Heart right ventricle (tissue), 16 donors: Measurements from ENCODE around the gene ACADM. TPM values are rescaled to one million over a fixed set of nuclear protein-coding genes. Genes with fewer than 3 reads are reported as not detected.

Source experiments
- ATAC-seq, 8 donors: fragments of 200-7000 bp; cut with Tn5 transposase; one replicate each; pipeline ENCODE4 v1.9.1; 2020; ENCODE audit warnings: mild to moderate bottlenecking in 8 of 8, moderate library complexity in 8 of 8, moderate number of reproducible peaks in 1 of 8
- DNase-seq, 2 donors: peaks; one replicate each; pipeline ENCODE4 v3.0.0-alpha.2; 2020
- H3K27ac ChIP-seq, 10 donors: fragments of 200-600 bp; sonication (generic) in 2 of 10; one replicate each; pipeline versions ENCODE4 v1.5.0 to v1.8.0; 2020 to 2022; ENCODE audit warnings: mild to moderate bottlenecking in 3 of 10
- H3K27me3 ChIP-seq, 7 donors: fragments of 200-600 bp; one replicate each; pipeline ENCODE4 v1.8.0; 2021 to 2022; ENCODE audit warnings: mild to moderate bottlenecking in 2 of 7
- H3K36me3 ChIP-seq, 9 donors: fragments of 200-600 bp; sonication (generic) in 1 of 9; one replicate each; pipeline versions ENCODE4 v1.5.0 to v1.8.0; 2020 to 2022; ENCODE audit warnings: mild to moderate bottlenecking in 2 of 9
- H3K4me1 ChIP-seq, 9 donors: fragments of 200-600 bp; sonication (generic) in 1 of 9; one replicate each; pipeline versions ENCODE4 v1.5.0 to v1.8.0; 2020 to 2022; ENCODE audit warnings: mild to moderate bottlenecking in 4 of 9
- H3K4me3 ChIP-seq, 10 donors: fragments of 200-600 bp; sonication (generic) in 2 of 10; one replicate each; pipeline versions ENCODE4 v1.5.0 to v1.8.0; 2020 to 2022; ENCODE audit warnings: mild to moderate bottlenecking in 7 of 10, moderate library complexity in 2 of 10
- H3K9me3 ChIP-seq, 11 donors: fragments of 200-600 bp in 10 of 11; sonication (generic) in 2 of 11; one replicate each; pipeline versions ENCODE4 v1.5.0 to v1.8.0; 2013 to 2022; ENCODE audit warnings: mild to moderate bottlenecking in 2 of 11, control low read depth in 1 of 11, moderate library complexity in 1 of 11
- CTCF ChIP-seq, 9 donors: fragments of 200-600 bp; sonication (generic) in 2 of 9; IDR thresholded peaks; one replicate each; pipeline versions ENCODE4 v1.5.0 to v1.8.0; 2021 to 2022; ENCODE audit warnings: antibody characterized with exemption in 9 of 9, mild to moderate bottlenecking in 5 of 9, moderate library complexity in 1 of 9
- WGBS, 2 donors: extraction: QIAGEN DNeasy Blood & Tissue Kit; methylation state at CpG; one replicate each; pipeline ENCODE4 v1.1.7; 2013; ENCODE audit warnings: inconsistent platforms in 1 of 2; 5-methylcytosine and 5-hydroxymethylcytosine counted together
- intact Hi-C, 10 donors: fragments of 100-400 bp; cut with DNase I; formaldehyde crosslinking; loops; one replicate each; pipeline versions ENCODE4 v1.11.1 to v1.14.2; 2022
- polyA plus RNA-seq, 2 donors: library from polyadenylated mRNA; stranded (reverse); fragments of 200-250 nt; gene quantifications; one replicate each; pipeline ENCODE4 v1.2.3, GENCODE V29; 2013
- total RNA-seq, 10 donors: library from RNA; stranded (reverse); fragmentation: NEBNext Ultra II Directional in 3 of 10; extraction: Animal tissue kit (Norgen Biotek cat#: 25700) in 3 of 10; gene quantifications; one replicate each; pipeline versions ENCODE4 v1.2.1 to v1.2.4, GENCODE V29; 2021 to 2023
- donor health status: Arrhythmogenic right ventricular cardiomyopathy.
- donor health status: ischemic (EF 13 %, LVEDD 7.1; RV severe dilation, severe dysfunction).
- donor health status: healthy with polysubstance abuse.
- donor health status: DM: no; HTN: yes; CAD: no.
- donor health status: DM: no; HTN: no; CAD: no.
- donor health status: ischemic (EF 25% LVEDD 6.9; RV normal size, moderate dysfunction).
- donor health status: ischemic (EF 25% LVEDD 5.7; RV mildly dilated, moderate dysfunction).
- donor health status: healthy.
- donor health status: DM: yes; HTN: yes; CAD: no.
- donor health status: Ischemic cardiomyopathy.
- donor health status: ischemic (EF 35%, LVEDD 5.7; RV mildly dilated, moderate dysfunction).
- donor health status: nonischemic (EF 11% LVEDD 7.7; RV severe dilation, severe dysfunction).
- donor health status: DM: yes; HTN: yes; CAD: no.
- donor health status: PGD.
- donor health status: ischemic (EF 29% LVEDD 5.4; RV normal size, mild dysfunction).
- donor health status: nonischemic (EF 23%, LVEDD 6.1; RV moderate dilation, normal function).

The ACADM gene
- total and polyA plus RNA-seq, 12 donors: 39.3 to 425 (median 339) TPM

- Histone ChIP-seq H3K27me3 (no peaks in the 10 kb centered on the region), H3K36me3 (peaks cover 0 to 51% (median 19%) of the 10 kb centered on the region in 9 donors), H3K4me3 (peak overlapping the region; percentile 58 to 90 (median 72)), H3K9me3 (no peaks in the 10 kb centered on the region), H3K4me1 (peaks cover 10 to 57% (median 47%) of the 10 kb centered on the region in 9 donors), H3K27ac (peak overlapping the region in 5 of 10 donors; percentile 84 to 96 (median 87))
- intact Hi-C loops: loop anchor here in 8 of 10 donors (2.0 to 10.0 kb wide), 5 partner anchors 53 to 65 kb away; partner anchors contain the start of gene ACADM (in 4 of the 8)
- TF ChIP-seq CTCF (IDR thresholded peaks at IDR 0.05): no peak
- 11 to 24% methylated on average over 4 of the region's 4 CpGs for WGBS, 2 donors
- DNase-seq (no peak), ATAC-seq (no peak)
Measured at GRCh38 chr1:75787524-75787923, 63.0 kb downstream of the ACADM start.

- Histone ChIP-seq H3K36me3 (peaks cover 0 to 75% (median 41%) of the 10 kb centered on the region in 9 donors), H3K4me3 (peak overlapping the region in 1 of 10 donors; percentile 70), H3K27ac (peak overlapping the region in 3 of 10 donors; percentile 2 to 87 (median 19)), H3K27me3 (no peaks in the 10 kb centered on the region), H3K4me1 (peaks cover 10 to 57% (median 47%) of the 10 kb centered on the region in 9 donors), H3K9me3 (no peaks in the 10 kb centered on the region)
- no peak for TF ChIP-seq CTCF (IDR thresholded peaks at IDR 0.05)
- ATAC-seq (no peak), DNase-seq (no peak)
- intact Hi-C loops: loop anchor here in 6 of 10 donors (5.0 to 10.0 kb wide), 4 partner anchors 55 to 68 kb away; partner anchors contain the start of gene ACADM (in 2 of the 6)
Measured at GRCh38 chr1:75789988-75790387, 65.5 kb downstream of the ACADM start.

GRCh38 chr1:75791022-75791421, 66.5 kb downstream of the ACADM start:
- intact Hi-C loops: no loop called here

GRCh38 chr1:75792091-75792490, 67.6 kb downstream of the ACADM start:
- intact Hi-C loops: no loop called here
- ATAC-seq (no peak), DNase-seq (no peak)
- peaks cover 10 to 48% (median 43%) of the 10 kb centered on the region in 9 donors for H3K4me1 ChIP-seq
- H3K4me3 ChIP-seq: no peak overlapping the region
- 97 to 98% methylated on average over 3 of the region's 3 CpGs for WGBS, 2 donors
- no peaks in the 10 kb centered on the region for H3K27me3 ChIP-seq
- no peak overlapping the region for H3K27ac ChIP-seq
- no peaks in the 10 kb centered on the region for H3K9me3 ChIP-seq
- H3K36me3 ChIP-seq: peaks cover 0 to 96% (median 57%) of the 10 kb centered on the region in 9 donors
- TF ChIP-seq CTCF (IDR thresholded peaks at IDR 0.05): no peak

More at GRCh38 chr1:75791022-75791421, 66.5 kb downstream of the ACADM start:
- WGBS, 2 donors: 82 to 89% methylated on average over 1 of the region's 1 CpG
- Histone ChIP-seq H3K4me1 (peaks cover 10 to 51% (median 44%) of the 10 kb centered on the region in 9 donors), H3K27me3 (no peaks in the 10 kb centered on the region), H3K9me3 (no peaks in the 10 kb centered on the region), H3K27ac (peak overlapping the region in 1 of 10 donors; percentile 2), H3K4me3 (no peak overlapping the region), H3K36me3 (peaks cover 0 to 86% (median 52%) of the 10 kb centered on the region in 9 donors)
- TF ChIP-seq CTCF (IDR thresholded peaks at IDR 0.05): no peak
- ATAC-seq: no peak
- DNase-seq: no peak
